Endodermal cell (in vitro differentiated cells): Measurements from ENCODE around the gene PLEKHA8. TPM values are rescaled to one million over a fixed set of nuclear protein-coding genes. Genes with fewer than 3 reads are reported as not detected.

ENCODE experiments used
- DNase-seq: peaks from one replicate; pipeline ENCODE4 v3.0.0-alpha.2; 2017
- H3K27ac ChIP-seq: 2 replicates; pipeline ENCODE4 v1.5.1; 2013; ENCODE audit warnings: mild to moderate bottlenecking, low read depth, low read length, moderate library complexity
- H3K27me3 ChIP-seq: 2 replicates; pipeline ENCODE4 v1.6.1; 2013; ENCODE audit warnings: mild to moderate bottlenecking, low read length, moderate library complexity; ENCODE audit not compliant: insufficient read depth, control insufficient read depth, poor library complexity, severe bottlenecking
- H3K36me3 ChIP-seq: 2 replicates; pipeline ENCODE4 v1.7.0; 2013; ENCODE audit warnings: mild to moderate bottlenecking, low read length, moderate library complexity; ENCODE audit not compliant: control insufficient read depth, insufficient read depth
- H3K4me1 ChIP-seq: one replicate; pipeline ENCODE4 v1.7.0; 2013; ENCODE audit warnings: low read length; ENCODE audit not compliant: control insufficient read depth, insufficient read depth
- H3K4me3 ChIP-seq: 2 replicates; pipeline ENCODE4 v1.5.1; 2013; ENCODE audit warnings: mild to moderate bottlenecking, low read length, moderate library complexity
- H3K9ac ChIP-seq: 2 replicates; pipeline ENCODE4 v1.6.1; 2013; ENCODE audit warnings: mild to moderate bottlenecking, low read length, moderate library complexity; ENCODE audit not compliant: poor library complexity, severe bottlenecking; ENCODE audit errors: extremely low read depth
- H3K9me3 ChIP-seq: 2 replicates; pipeline ENCODE4 v1.6.1; 2013; ENCODE audit warnings: mild to moderate bottlenecking, low read length, moderate library complexity; ENCODE audit not compliant: control insufficient read depth
- H3K27ac Mint-ChIP-seq: 2 replicates; pipeline ENCODE4 v1.8.0; 2020; ENCODE audit warnings: mixed read lengths
- H3K27me3 Mint-ChIP-seq: 2 replicates; pipeline ENCODE4 v1.8.0; 2021; ENCODE audit warnings: mild to moderate bottlenecking, mixed read lengths; ENCODE audit not compliant: insufficient read depth
- H3K36me3 Mint-ChIP-seq: 2 replicates; pipeline ENCODE4 v1.8.0; 2020; ENCODE audit warnings: low read depth, mixed read lengths
- H3K4me1 Mint-ChIP-seq: 2 replicates; pipeline ENCODE4 v1.8.0; 2020; ENCODE audit warnings: mixed read lengths
- H3K4me3 Mint-ChIP-seq: 2 replicates; pipeline ENCODE4 v1.8.0; 2020; ENCODE audit warnings: mild to moderate bottlenecking, moderate library complexity, mixed read lengths
- H3K9me3 Mint-ChIP-seq: 2 replicates; pipeline ENCODE4 v1.8.0; 2020; ENCODE audit warnings: mild to moderate bottlenecking, mixed read lengths
- CTCF ChIP-seq: fragments of 200-600 bp; sonication (generic); conservative IDR thresholded peaks from 2 replicates; pipeline ENCODE4 v1.5.0; 2021; ENCODE audit warnings: antibody characterized with exemption, mild to moderate bottlenecking
- WGBS, 2 experiments: methylation state at CpG; one replicate each; pipeline versions ENCODE4 v1.1.5 to v1.1.7; 2013; ENCODE audit warnings: missing lambda C conversion rate in 2 of 2, mixed read lengths in 1 of 2; ENCODE audit not compliant: insufficient coverage in 1 of 2, insufficient read length in 1 of 2; 5-methylcytosine and 5-hydroxymethylcytosine counted together
- total RNA-seq, 2 donors: library from RNA; stranded (reverse); fragmentation: NEBNext Ultra II Directional in 1 of 2; extraction: Animal tissue kit (Norgen Biotek cat#: 25700) in 1 of 2; gene quantifications; 2 replicates in 1 of 2; 3 replicates in 1 of 2; pipeline ENCODE4 v1.2.1, GENCODE V29; 2021

The PLEKHA8 gene
- total RNA-seq, 2 donors from 2014 or later, result 37.7 to 42.2 TPM

GRCh38 chr7:30177965-30178364 is 149.8 kb downstream of the PLEKHA8 start:
- no peak overlapping the region for H3K27ac ChIP-seq
- H3K36me3 ChIP-seq, result no peaks in the 10 kb centered on the region
- H3K4me3 Mint-ChIP-seq, result no peak overlapping the region
- H3K36me3 Mint-ChIP-seq, result no peaks in the 10 kb centered on the region
- no peak for DNase-seq
- no peak overlapping the region for H3K9ac ChIP-seq
- no peaks in the 10 kb centered on the region for H3K27me3 Mint-ChIP-seq
- H3K9me3 Mint-ChIP-seq, result no peaks in the 10 kb centered on the region
- no peak overlapping the region for H3K27ac Mint-ChIP-seq
- no peak for TF ChIP-seq CTCF
- no peaks in the 10 kb centered on the region for H3K9me3 ChIP-seq
- 76 to 82% methylated on average over 2 to 3 of the region's 3 CpGs for WGBS, 2 experiments
- peaks cover 5% of the 10 kb centered on the region for H3K4me1 Mint-ChIP-seq
- H3K27me3 ChIP-seq, result no peaks in the 10 kb centered on the region
- no peaks in the 10 kb centered on the region for H3K4me1 ChIP-seq
- H3K4me3 ChIP-seq, result no peak overlapping the region

GRCh38 chr7:30178748-30179436 is 150.7 kb downstream of the PLEKHA8 start:
- Histone ChIP-seq H3K36me3 (no peaks in the 10 kb centered on the region), H3K27ac (no peak overlapping the region), H3K4me1 (no peaks in the 10 kb centered on the region), H3K4me3 (no peak overlapping the region), H3K27me3 (no peaks in the 10 kb centered on the region), H3K9ac (no peak overlapping the region), H3K9me3 (no peaks in the 10 kb centered on the region)
- no peaks in the 10 kb centered on the region for H3K9me3 Mint-ChIP-seq
- WGBS, 2 experiments, result 82 to 93% methylated on average over 3 of the region's 3 CpGs
- no peak overlapping the region for H3K27ac Mint-ChIP-seq
- TF ChIP-seq CTCF, result no peak
- DNase-seq, result no peak
- H3K4me1 Mint-ChIP-seq, result peaks cover 4% of the 10 kb centered on the region
- H3K27me3 Mint-ChIP-seq, result no peaks in the 10 kb centered on the region
- H3K36me3 Mint-ChIP-seq, result no peaks in the 10 kb centered on the region
- no peak overlapping the region for H3K4me3 Mint-ChIP-seq

Other genes with a start within 250 kb of the PLEKHA8 start
- gene WIPF3, start 221.9 kb upstream of the PLEKHA8 start, total RNA-seq, result 1 to 10 TPM; 5.2 to 7.2 TPM
- 100 to 1,000 TPM; 110 to 112 TPM for gene SCRN1, start 38.6 kb upstream of the PLEKHA8 start, total RNA-seq
- 10 to 100 TPM; 15.1 to 24.8 TPM for gene FKBP14, start 1.7 kb upstream of the PLEKHA8 start, total RNA-seq
- gene MTURN, start 106.6 kb downstream of the PLEKHA8 start, total RNA-seq, result 10 to 100 TPM; 11.2 to 12.1 TPM